Skin of body (tissue), 2 donors: ENCODE results near the gene PCBP1. TPM values are rescaled to one million over a fixed set of nuclear protein-coding genes. Genes with fewer than 3 reads are reported as not detected.
"Not testable (repeated sequence)": the region's sequence is repeated elsewhere in the genome, so short reads cannot be mapped to it uniquely, and the experiment has no call there.

ENCODE experiments used
- DNase-seq: peaks from one replicate; lab custom pipeline; 2025; lab: John Stamatoyannopoulos, UW
- total RNA-seq: library from RNA; depleted of rRNA; stranded (reverse); fragments of >200 nt; gene quantifications from one replicate; pipeline ENCODE4 v1.2.3, GENCODE V29; 2014

PCBP1 gene
- total RNA-seq, result 80.8 TPM

DNA sequence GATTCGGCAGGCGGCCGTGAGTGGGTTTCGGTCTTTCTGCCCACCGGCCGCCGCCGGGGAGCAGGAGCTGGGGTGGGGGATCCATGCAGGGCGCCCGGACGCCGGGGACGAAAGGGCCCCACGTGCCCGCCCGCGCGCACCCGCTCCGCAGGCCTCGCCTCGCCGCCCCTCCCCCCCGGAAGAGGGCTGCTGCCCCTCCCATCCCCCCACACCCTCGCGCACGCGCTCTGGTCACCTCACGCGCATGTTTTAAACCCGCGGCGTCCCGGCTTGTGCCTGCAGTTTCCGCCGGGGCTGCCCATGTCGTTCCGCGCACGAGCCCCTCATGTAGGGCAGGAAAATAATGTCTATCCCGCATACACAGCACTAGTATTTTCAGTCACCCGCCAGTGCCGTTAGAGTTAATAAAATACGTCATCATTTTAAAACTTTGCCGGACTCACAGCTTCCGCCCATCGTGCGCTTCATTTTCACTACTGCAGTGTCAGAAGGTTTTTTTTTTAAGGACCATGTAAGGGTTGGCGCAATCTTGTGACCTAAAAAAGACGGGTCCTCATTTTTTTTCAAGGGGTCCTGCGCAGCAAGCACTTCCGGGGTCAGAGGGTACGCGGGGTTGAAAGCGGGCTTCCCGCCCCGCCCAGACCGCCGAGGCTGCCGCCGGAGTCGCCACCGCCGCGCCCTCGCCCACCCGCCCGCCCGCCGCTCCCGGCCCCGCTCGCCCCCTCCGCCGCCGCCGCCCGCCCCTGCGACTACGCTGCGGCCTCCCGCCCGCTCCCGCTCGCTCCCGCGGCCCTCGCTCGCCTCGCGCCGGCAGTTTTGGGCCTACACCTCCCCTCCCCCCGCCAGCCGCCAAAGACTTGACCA, at the start of gene PCBP1:
Gene PCBP1, plus strand, starts transcription at position 640 of the 864 bp plus-strand sequence. CDS start 267 bp downstream, outside the sequence.
- peak; percentile 97 for DNase-seq

DNA sequence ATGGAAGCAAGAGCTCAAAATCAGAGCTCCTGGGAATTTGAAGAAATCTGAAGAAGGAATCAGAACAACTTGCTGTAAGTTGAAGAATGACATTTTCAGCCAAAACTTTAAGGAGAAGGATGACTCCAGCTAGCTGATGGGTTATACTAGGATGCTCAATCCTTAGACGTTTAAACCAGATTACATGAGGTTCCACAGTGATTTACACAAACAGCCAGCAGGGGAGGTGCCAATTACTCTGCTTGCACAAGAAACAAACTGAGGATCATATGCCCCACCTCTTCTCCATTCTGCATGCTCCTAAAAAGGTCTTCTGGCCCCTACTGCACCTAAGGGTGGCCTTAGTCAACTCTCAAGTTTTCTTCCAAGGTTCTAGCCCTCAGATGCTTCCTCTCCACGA, 47.9 kb upstream of the PCBP1 start:
- DNase-seq, result no peak

GRCh38 chr2:70041663-70042062, 45.6 kb upstream of the PCBP1 start:
- no peak for DNase-seq

DNA sequence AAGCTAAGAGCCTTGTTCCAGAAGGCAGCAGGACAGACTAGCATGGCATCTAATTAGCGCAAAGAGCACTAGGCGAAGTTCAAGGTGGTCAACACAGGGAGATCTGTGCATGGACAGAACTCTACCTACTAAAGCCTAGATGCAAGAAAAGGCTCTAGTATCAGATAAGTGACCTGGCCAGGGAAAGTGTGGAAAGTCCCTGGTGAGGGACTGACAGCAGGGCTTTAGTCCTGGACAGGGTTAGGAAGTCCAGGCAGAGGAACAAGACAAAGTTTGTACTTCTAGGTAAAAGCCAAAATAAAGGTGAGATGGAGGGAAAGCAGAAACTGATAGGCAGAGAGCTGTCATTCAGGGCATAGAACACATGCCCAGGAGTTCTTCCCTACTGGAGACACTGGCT, 45.0 kb upstream of the PCBP1 start:
- no peak for DNase-seq

DNA sequence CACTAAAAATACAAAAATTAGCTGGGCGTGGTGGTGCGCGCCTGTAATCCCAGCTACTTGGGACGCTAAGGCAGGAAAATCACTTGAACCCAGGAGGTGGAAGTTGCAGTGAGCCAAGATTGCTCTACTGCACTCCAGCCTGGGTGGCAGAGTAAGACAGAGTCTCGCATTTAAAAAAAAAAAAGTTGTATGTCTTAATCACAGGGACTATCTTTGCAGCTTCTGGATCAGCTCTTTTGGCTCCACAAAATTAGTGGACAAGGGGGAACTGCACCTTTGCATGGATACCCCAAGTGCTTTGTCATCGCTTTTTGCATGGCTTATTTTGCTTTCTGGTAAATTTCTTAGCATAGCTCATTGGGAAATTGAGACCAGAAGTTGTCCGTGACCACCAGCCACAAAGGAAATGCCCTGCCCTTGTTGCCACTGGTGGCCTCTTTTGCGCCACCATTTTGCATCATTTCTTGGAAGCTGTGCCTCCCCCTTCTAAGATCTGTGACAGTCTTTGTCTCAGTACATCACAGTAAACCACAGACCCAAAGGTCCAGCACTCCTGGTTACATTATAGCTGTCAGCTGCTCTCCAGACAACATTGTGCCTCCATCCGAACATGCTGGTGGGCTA, 43.9 kb upstream of the PCBP1 start:
- DNase-seq, result no peak

DNA sequence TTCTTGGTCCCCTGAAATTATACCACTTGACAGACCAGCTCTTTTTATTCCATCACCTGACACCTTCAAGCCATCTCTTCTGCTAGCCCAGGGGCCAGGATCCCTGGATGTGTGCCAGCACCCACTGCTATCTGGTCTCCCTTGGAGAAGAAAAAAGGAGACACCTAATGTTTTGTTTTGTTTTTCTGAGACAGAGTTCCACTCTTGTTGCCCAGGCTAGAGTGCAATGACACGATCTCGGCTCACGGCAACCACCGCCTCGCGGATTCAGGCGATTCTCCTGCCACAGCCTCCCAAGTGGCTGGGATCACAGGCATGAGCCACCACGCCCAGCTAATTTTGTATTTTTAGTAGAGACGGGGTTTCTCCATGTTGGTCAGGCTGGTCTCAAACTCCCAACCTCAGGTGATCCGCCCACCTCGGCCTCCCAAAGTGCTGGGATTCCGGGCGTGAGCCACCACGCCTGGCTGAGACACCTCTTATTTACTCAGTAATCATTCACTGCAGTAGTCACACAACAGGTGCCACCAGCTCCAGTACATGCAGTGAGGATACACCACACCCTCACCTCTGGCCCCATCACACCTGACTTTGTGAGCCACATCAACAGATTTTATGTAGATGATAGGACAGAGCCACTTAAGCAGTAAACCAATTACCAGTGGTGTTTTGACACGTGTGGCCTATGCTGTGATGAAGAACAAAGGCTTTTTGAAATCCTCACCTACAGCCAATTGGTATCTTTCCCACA, 42.8 kb upstream of the PCBP1 start:
- DNase-seq, result no peak

GRCh38 chr2:70045405-70045804, 41.9 kb upstream of the PCBP1 start:
- DNase-seq, result no peak

DNA sequence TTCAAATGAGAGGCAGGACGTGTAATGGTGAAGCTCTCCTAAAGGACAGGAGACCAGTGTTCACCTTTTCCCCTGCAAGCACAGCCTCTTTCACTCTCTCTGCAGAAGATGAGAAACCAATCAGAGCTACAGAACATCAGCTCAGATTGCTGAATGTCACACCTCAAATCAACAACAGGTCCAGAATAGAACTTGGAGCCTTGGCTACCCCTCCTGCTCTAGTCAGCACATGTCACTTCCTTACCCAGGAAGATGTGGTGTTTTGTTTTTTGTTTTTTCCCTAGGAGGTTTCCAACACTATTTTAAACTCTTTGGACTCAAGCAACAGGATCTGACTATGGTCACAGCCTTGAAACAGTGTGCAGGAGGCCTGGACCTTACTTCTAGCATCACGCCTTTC, 41.3 kb upstream of the PCBP1 start:
- DNase-seq, result no peak

GRCh38 chr2:70046534-70046933, 40.7 kb upstream of the PCBP1 start:
- DNase-seq, result no peak

- no peak for DNase-seq
Observed at GRCh38 chr2:70047451-70047850, 39.8 kb upstream of the PCBP1 start.

DNA sequence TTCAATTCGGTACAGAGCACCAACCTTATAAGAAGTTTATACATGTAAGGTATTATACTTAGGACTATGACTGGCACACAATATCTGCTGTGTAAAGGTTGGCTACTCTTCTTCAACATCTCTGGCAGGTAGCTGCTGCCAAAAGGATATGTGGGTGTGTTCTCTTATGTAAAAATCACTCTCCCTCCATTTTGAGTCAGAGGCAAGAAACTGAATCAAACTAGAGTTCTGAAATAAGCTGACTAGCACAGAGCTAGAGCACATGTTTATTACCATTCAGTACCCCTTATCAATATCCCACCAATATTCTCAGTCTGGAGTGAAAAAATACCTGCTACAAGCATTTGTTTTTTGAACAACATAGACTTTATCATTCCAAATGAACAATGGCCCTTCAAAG, 38.0 kb upstream of the PCBP1 start:
- no peak for DNase-seq

GRCh38 chr2:70050631-70051425, 36.4 kb upstream of the PCBP1 start:
- DNase-seq, result no peak

- DNase-seq, result not testable (repeated sequence)
Observed at GRCh38 chr2:70055259-70055658, 32.0 kb upstream of the PCBP1 start.

- DNase-seq, result no peak
Observed at GRCh38 chr2:70061317-70061716, 26.0 kb upstream of the PCBP1 start.

GRCh38 chr2:70062270-70062669, 25.0 kb upstream of the PCBP1 start:
- no peak for DNase-seq

DNA sequence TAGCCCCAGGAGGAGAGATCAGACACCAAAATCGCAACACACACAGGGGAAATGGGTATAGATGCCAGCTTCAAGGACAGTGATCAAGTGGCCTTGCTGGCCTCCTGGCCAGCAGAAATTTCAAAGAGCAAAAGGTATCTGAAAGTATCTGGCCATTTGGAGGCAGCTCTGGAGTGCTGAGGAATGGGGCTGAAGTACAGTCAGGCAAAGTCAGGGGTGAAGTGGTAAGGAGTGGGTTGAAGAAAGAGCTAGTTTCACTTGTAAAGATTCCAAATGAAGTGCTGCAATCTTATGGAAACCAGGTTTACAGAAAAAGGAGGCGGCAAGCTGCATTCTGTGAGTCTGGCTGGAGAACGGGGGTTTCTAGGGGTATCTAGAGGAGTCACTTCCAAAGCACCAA, 19.2 kb upstream of the PCBP1 start:
- no peak for DNase-seq

GRCh38 chr2:70069049-70069448, 18.2 kb upstream of the PCBP1 start:
- no peak for DNase-seq

GRCh38 chr2:70070542-70071268, 16.6 kb upstream of the PCBP1 start:
- peak; percentile 94 for DNase-seq

DNA sequence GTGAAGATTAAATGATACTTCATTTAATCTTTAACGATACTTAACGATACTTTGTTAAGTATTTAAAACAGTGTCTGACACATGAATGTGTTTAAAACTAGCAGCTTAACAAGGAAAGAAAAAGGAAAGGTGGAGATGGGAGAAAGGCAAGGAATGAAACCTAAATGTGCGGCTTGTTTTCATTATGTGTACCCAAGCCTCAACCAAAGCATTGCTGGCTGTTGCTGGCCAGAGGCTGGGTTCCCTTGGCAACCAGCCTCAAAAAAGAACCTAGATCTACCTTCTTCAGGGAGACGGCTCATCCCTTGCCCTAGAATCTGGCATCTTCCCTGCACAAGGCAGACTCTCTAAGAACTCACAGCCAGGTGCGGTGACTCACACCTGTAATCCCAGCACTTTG, 13.8 kb upstream of the PCBP1 start:
- no peak for DNase-seq

- no peak for DNase-seq
Observed at GRCh38 chr2:70078384-70078783, 8.9 kb upstream of the PCBP1 start.
